HEK293T (cell line): ENCODE results near the gene PALMD.

ENCODE experiments used
- CTCF ChIA-PET: fragments of 350-600 bp; formaldehyde crosslinking; extraction: SDS; loops from one replicate; lab custom pipeline; 2021; ENCODE audit warnings: antibody characterized with exemption, inconsistent platforms; lab: Yijun Ruan, JAX
- POLR2A ChIA-PET: fragments of 350-600 bp; formaldehyde crosslinking; extraction: SDS; loops from one replicate; lab custom pipeline; 2020; ENCODE audit warnings: antibody characterized with exemption, inconsistent platforms; lab: Yijun Ruan, JAX
- DNase-seq: peaks from one replicate; pipeline ENCODE4 v3.0.0; 2012; ENCODE audit warnings: mixed read lengths; ENCODE audit errors: extremely low spot score
- ARNT ChIP-seq: fragments of 450-650 bp; IDR thresholded peaks from 2 replicates; pipeline ENCODE4 v1.6.1; 2017; ENCODE audit warnings: mild to moderate bottlenecking
- BHLHE40 ChIP-seq: fragments of 450-650 bp; IDR thresholded peaks from 2 replicates; pipeline ENCODE4 v1.6.1; 2016; ENCODE audit warnings: mild to moderate bottlenecking, moderate library complexity, borderline replicate concordance
- CTBP1 ChIP-seq: fragments of 450-650 bp; IDR thresholded peaks from 2 replicates; pipeline ENCODE4 v1.6.1; 2016; ENCODE audit warnings: borderline replicate concordance
- ELF4 ChIP-seq: fragments of 450-650 bp; IDR thresholded peaks from 2 replicates; pipeline ENCODE4 v1.6.1; 2017; ENCODE audit warnings: antibody characterized with exemption
- FOXA1 ChIP-seq: fragments of 450-650 bp; IDR thresholded peaks from 2 replicates; pipeline ENCODE4 v1.6.1; 2016; ENCODE audit warnings: mild to moderate bottlenecking
- FOXK2 ChIP-seq: fragments of 450-650 bp; IDR thresholded peaks from 2 replicates; pipeline ENCODE4 v1.6.1; 2016; ENCODE audit warnings: mild to moderate bottlenecking
- FOXM1 ChIP-seq: fragments of 450-650 bp; IDR thresholded peaks from 2 replicates; pipeline ENCODE4 v1.6.1; 2017; ENCODE audit warnings: mild to moderate bottlenecking, borderline replicate concordance
- HDGF ChIP-seq: fragments of 450-650 bp; IDR thresholded peaks from 2 replicates; pipeline ENCODE4 v1.6.1; 2017; ENCODE audit warnings: antibody characterized with exemption, borderline replicate concordance
- L3MBTL2 ChIP-seq: fragments of 450-650 bp; conservative IDR thresholded peaks from 2 replicates; pipeline ENCODE4 v1.6.1; 2016; ENCODE audit warnings: mild to moderate bottlenecking
- LEF1 ChIP-seq: fragments of 450-650 bp; IDR thresholded peaks from 2 replicates; pipeline ENCODE4 v1.6.1; 2017; ENCODE audit warnings: mild to moderate bottlenecking, borderline replicate concordance
- NFRKB ChIP-seq: fragments of 450-650 bp; IDR thresholded peaks from 2 replicates; pipeline ENCODE4 v1.6.1; 2016; ENCODE audit warnings: mild to moderate bottlenecking, moderate library complexity
- SP1 ChIP-seq: fragments of 450-650 bp; IDR thresholded peaks from 2 replicates; pipeline ENCODE4 v1.6.1; 2017
- SUZ12 ChIP-seq: fragments of 450-650 bp; IDR thresholded peaks from 2 replicates; pipeline ENCODE4 v1.6.1; 2016; ENCODE audit warnings: mild to moderate bottlenecking
- TARDBP ChIP-seq: fragments of 450-650 bp; IDR thresholded peaks from 2 replicates; pipeline ENCODE4 v1.6.1; 2016
- ZNF384 ChIP-seq: fragments of 450-650 bp; IDR thresholded peaks from 2 replicates; pipeline ENCODE4 v1.6.1; 2016
- TF ChIP-seq, protein P1 (sequence below): fragments of 450-650 bp; IDR thresholded peaks from 2 replicates; pipeline ENCODE4 v1.6.1; 2016

The PALMD gene

DNA sequence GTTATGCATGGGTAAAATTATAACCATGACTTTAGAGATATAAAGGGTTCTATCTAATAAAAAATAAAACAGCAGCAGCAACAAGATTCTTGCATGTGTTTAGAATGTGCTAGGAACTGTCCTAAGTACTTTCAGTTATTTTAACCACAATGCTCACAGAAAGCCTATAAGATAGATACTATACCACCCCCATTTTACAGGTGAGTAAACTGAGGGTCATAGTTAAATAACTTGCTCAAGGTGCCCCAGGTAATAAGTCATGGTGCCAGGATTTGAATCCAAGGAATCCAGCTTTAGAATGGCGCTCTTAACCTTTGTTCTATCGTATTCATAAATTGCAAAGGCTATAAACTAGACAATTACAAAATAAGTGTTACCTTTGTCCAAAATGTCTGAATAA is 67.1 kb downstream of the PALMD start:
- DNase-seq: no peak
- POLR2A ChIA-PET: no interaction called here
- CTCF ChIA-PET: no interaction called here
- no peak for TF ChIP-seq CTBP1

DNA sequence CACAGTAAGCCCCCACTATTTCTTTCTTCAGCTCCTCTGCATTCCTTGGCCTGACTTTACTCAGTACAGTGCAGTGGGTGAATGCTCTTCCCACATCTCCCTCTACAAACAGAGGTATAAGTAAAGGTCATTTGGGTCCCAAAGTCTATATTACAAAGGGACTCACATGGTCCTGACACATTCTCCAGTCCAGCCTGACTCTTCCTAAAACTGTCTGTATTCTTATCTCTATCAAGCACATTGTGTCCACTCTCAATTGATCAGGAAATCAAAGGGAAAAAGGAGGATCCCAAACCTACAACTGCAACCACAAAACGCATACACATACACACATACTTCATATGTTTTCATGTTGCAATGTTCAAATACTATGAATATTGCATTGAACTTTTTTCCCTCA is 71.1 kb downstream of the PALMD start:
- ChIA-PET CTCF (interaction anchor here (2.3 kb wide), 1 partner anchor 12 kb away, joined by 12 read pairs; no protein-coding TSS in a partner anchor), POLR2A (no interaction called here)
- DNase-seq: no peak
- TF ChIP-seq, protein P1, sequence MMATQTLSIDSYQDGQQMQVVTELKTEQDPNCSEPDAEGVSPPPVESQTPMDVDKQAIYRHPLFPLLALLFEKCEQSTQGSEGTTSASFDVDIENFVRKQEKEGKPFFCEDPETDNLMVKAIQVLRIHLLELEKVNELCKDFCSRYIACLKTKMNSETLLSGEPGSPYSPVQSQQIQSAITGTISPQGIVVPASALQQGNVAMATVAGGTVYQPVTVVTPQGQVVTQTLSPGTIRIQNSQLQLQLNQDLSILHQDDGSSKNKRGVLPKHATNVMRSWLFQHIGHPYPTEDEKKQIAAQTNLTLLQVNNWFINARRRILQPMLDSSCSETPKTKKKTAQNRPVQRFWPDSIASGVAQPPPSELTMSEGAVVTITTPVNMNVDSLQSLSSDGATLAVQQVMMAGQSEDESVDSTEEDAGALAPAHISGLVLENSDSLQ: no peak
- no peak for TF ChIP-seq HDGF

DNA sequence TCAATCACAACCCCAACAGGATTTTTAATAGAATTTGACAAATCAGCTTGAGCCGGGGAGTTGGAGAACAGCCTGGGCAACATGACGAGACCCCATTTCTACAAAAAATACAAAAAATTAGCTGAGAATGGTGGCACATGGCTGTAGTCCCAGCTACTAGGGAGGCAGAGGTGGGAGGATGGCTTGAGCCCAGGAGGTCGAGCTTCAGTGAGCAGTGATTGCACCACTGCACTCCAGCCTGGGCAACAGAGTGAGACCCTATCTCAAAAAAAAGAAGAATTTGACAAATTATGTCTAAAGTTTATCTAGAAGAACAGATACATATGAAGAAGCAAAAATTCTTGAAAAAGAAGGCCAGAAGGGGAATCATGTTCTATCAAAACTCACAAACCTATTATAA is 77.3 kb downstream of the PALMD start:
- POLR2A ChIA-PET: no interaction called here
- no peak for DNase-seq
- CTCF ChIA-PET: no interaction called here
- no peak for TF ChIP-seq FOXM1
- no peak for TF ChIP-seq BHLHE40
- TF ChIP-seq ELF4: no peak
- no peak for TF ChIP-seq HDGF
- no peak for TF ChIP-seq TARDBP
- no peak for TF ChIP-seq ZNF384
- no peak for TF ChIP-seq SUZ12
- TF ChIP-seq, protein P1: no peak
- no peak for TF ChIP-seq LEF1
- no peak for TF ChIP-seq SP1
- no peak for TF ChIP-seq CTBP1
- TF ChIP-seq FOXK2: no peak
- no peak for TF ChIP-seq FOXA1
- TF ChIP-seq NFRKB: no peak
- no peak for TF ChIP-seq L3MBTL2
- no peak for TF ChIP-seq ARNT

DNA sequence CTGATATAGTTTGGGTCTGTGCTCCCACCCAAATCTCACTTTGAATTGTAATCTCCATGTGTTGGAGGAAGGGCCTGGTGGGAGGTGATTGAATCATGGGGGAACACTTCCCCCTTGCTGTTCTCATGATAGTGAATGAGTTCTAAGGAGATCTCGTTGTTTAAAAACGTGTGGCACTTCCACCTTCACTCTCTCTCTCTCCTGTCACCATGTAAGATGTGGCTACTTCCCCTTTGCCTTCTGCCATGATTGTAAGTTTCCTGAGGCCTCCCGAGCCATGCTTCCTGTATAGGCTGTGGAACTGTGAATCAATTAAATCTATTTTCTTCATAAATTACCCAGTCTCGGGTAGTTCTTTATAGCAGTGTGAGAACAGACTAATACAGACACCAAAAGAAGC is 80.1 kb downstream of the PALMD start:
- no peak for DNase-seq
- CTCF ChIA-PET: no interaction called here
- POLR2A ChIA-PET: no interaction called here
- TF ChIP-seq FOXK2 (no peak), BHLHE40 (no peak), L3MBTL2 (no peak), SUZ12 (no peak), NFRKB (no peak), FOXM1 (no peak), LEF1 (no peak), SP1 (no peak), CTBP1 (no peak), ZNF384 (no peak), TARDBP (no peak)
- TF ChIP-seq, protein P1: no peak

DNA sequence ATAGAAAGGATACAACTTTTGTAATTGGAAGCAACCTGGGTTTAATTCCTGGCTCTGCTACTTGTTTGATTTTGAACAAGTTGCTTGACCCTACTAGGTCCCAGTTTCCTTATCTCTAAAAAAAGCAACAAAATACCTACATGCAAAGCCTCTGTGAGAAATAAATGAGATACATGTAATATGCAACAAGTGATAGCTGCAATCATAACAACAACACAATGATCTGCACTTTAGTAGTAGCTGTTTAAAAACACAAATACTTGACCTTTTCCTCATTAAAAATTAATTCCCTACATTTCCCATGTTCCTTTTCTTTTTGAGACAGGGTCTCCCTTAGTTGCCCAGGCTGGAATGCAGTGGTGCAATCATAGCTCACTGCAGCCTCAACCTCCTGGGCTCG is 80.5 kb downstream of the PALMD start:
- ChIA-PET POLR2A (no interaction called here), CTCF (no interaction called here)
- no peak for DNase-seq
- TF ChIP-seq HDGF: no peak
- no peak for TF ChIP-seq ELF4
- no peak for TF ChIP-seq SP1
- TF ChIP-seq BHLHE40: no peak
- no peak for TF ChIP-seq NFRKB
- TF ChIP-seq FOXM1: no peak
- TF ChIP-seq, protein P1: no peak
- no peak for TF ChIP-seq FOXK2
- no peak for TF ChIP-seq LEF1
- no peak for TF ChIP-seq CTBP1
- no peak for TF ChIP-seq ARNT

DNA sequence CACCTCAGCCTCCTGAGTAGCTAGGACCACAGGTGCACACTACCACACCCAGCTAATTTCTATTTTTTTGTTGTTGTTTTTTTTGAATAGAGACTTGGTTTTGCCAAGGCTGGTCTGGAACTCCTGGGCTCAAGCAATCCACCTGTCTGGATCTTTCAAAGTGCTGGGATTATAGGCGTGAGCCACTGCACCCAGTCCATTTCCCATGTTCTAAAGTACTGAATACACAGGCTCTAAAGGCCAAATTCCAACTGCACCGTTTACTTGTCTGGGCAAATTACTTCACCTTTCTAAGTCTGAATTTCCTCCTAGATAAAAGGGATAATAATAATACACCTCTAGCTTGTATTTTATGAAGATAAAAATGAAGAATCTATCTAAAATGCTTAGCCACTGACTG is 80.9 kb downstream of the PALMD start:
- CTCF ChIA-PET: no interaction called here
- DNase-seq: no peak
- TF ChIP-seq HDGF (no peak), FOXM1 (no peak), L3MBTL2 (no peak), ZNF384 (no peak), SUZ12 (no peak), NFRKB (no peak), FOXK2 (no peak)
- TF ChIP-seq, protein P1: no peak
- POLR2A ChIA-PET: no interaction called here
